Hindlimb muscle (tissue), 1 donor: Measurements from ENCODE around the gene GNAO1. TPM values are rescaled to one million over a fixed set of nuclear protein-coding genes. Genes with fewer than 3 reads are reported as not detected.

ENCODE experiments used
- DNase-seq: peaks from one replicate; pipeline ENCODE4 v3.0.0-alpha.2; 2013
- polyA plus RNA-seq: library from polyadenylated mRNA; unstranded; fragments of 120-200 nt; gene quantifications from one replicate; pipeline ENCODE4 v1.2.1, GENCODE V29; 2013; ENCODE audit not compliant: insufficient read length

GNAO1 gene
- polyA plus RNA-seq, 1 donor, result 1.3 TPM

GRCh38 chr16:56266641-56267607, 75.6 kb downstream of the GNAO1 start:
- DNase-seq, result no peak

GRCh38 chr16:56267888-56268287, 76.6 kb downstream of the GNAO1 start:
- DNase-seq, result no peak

- no peak for DNase-seq
Measured at GRCh38 chr16:56268799-56269198, 77.5 kb downstream of the GNAO1 start.

- DNase-seq, result no peak
Measured at GRCh38 chr16:56269281-56269680, 78.0 kb downstream of the GNAO1 start.

- DNase-seq, result no peak
Measured at GRCh38 chr16:56269811-56270684, 78.8 kb downstream of the GNAO1 start.

GRCh38 chr16:56270828-56271227, 79.5 kb downstream of the GNAO1 start:
- no peak for DNase-seq

GRCh38 chr16:56272583-56272894, 81.2 kb downstream of the GNAO1 start:
- DNase-seq, result no peak

- DNase-seq, result no peak
Measured at GRCh38 chr16:56273615-56274014, 82.3 kb downstream of the GNAO1 start.

- no peak for DNase-seq
Measured at GRCh38 chr16:56274369-56274768, 83.1 kb downstream of the GNAO1 start.

- DNase-seq, result no peak
Measured at GRCh38 chr16:56275076-56275475, 83.8 kb downstream of the GNAO1 start.

- no peak for DNase-seq
Measured at GRCh38 chr16:56275801-56276200, 84.5 kb downstream of the GNAO1 start.

GRCh38 chr16:56277075-56277474, 85.8 kb downstream of the GNAO1 start:
- no peak for DNase-seq

- no peak for DNase-seq
Measured at GRCh38 chr16:56278196-56278855, 87.0 kb downstream of the GNAO1 start.

- DNase-seq, result no peak
Measured at GRCh38 chr16:56279132-56279531, 87.8 kb downstream of the GNAO1 start.

GRCh38 chr16:56279914-56280313, 88.6 kb downstream of the GNAO1 start:
- DNase-seq, result no peak

GRCh38 chr16:56281249-56281805, 90.0 kb downstream of the GNAO1 start:
- DNase-seq, result no peak

- DNase-seq, result no peak
Measured at GRCh38 chr16:56282451-56282850, 91.2 kb downstream of the GNAO1 start.

GRCh38 chr16:56284521-56284920, 93.2 kb downstream of the GNAO1 start:
- DNase-seq, result no peak

- DNase-seq, result no peak
Measured at GRCh38 chr16:56286809-56287208, 95.5 kb downstream of the GNAO1 start.

GRCh38 chr16:56288019-56288418, 96.7 kb downstream of the GNAO1 start:
- DNase-seq, result no peak

- DNase-seq, result no peak
Measured at GRCh38 chr16:56289416-56289815, 98.1 kb downstream of the GNAO1 start.

GRCh38 chr16:56289862-56290261, 98.6 kb downstream of the GNAO1 start:
- DNase-seq, result no peak

- DNase-seq, result no peak
Measured at GRCh38 chr16:56294014-56294413, 102.7 kb downstream of the GNAO1 start.
